ENCODE measurements around the gene CCL4.
"Not testable (repeated sequence)": the region's sequence is repeated elsewhere in the genome, so short reads cannot be mapped to it uniquely, and the experiment has no call there.

Gene CCL4
- 1.0 to 3.4 reads per million in 2 donors for total RNA-seq

DNA sequence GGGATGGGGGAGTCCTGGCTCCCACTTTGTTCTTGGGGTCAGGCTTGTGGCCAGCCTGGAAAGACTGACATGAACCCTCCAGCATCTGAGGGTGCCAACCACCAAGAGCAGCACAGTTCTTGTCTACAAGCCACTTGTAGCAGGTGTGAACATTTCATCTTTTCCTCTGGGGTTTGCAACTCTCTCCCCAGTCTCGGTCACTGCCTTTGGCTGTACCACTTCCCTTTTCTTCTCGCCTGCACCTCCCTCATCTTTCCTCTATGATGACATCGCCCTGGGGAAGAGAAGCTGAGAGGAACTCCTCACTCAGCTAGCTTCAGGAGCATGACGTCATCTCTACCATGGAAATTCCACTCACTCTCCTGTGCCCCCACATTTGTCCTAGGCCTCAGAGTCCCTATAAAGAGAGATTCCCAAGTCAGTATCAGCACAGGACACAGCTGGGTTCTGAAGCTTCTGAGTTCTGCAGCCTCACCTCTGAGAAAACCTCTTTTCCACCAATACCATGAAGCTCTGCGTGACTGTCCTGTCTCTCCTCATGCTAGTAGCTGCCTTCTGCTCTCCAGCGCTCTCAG is at the start of gene CCL4:
Gene CCL4, plus strand, starts transcription at position 427 of the 575 bp plus-strand sequence. Its CDS starts 79 bp downstream, at position 506.
- not testable (repeated sequence) for DNase-seq

DNA sequence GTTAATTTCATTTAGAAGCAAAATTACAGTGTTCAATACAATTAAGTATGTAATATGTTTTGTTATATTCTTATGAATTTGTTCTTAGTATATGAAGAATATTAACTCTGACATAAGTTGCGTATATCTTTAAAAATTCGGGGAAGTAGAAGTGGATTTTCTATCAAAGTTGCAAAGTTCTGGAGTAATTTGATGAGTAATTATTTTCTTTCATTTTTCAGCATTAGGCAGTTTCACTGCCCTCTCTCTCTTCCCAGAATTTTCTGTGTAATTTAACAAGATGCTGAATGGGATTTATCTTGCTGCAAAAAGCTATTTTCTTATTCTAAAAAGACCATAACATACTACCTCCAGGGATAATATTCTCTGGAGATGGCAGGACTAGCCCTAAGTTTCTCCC is 48.5 kb upstream of the CCL4 start:
- DNase-seq = no peak

DNA sequence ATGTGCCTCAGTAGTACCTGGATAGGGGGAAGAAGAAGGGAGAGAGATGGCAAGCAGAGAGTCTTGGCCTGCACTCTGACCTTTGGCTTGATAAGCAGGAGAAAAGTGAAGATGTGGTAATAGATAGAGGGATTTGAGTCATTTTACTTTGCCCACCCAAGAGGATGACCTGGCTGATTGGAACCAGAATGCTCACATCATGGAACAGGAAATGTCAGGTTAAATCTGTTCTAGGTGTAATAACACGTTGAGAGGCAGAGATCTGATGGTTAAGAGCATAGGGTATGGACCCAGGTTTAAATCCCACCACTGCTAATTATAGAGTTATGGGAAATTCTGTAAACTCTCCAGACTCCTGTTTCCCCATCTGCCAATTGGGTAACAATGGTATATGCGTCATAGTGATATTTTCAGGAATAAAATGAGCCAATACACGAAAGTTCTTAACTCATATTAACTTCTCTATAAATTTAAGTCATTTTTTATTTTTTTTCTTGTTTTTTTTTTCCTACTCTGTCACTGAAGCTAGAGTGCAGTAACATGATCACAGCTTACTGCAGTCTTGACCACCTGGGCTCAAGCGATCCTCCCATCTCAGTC is 47.6 kb upstream of the CCL4 start:
- no peak for DNase-seq

DNA sequence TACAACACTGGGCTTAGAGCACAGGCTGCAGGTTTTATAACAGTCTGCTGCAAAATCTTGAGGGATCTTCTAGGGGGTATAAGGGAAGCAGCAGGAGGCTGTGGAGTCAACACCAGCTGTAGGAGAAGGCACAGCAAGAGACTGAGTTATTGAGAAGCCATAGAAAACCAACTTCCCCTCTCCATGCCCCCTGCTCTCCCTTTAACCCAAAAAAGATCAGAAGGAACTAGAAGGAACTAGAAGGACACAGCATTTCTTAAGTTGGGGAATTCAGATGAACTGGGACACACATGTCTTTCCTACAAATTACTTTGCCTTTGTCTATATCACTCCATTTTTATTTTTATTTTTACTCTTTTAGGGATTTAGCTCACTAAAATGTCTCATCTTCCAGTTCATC is 45.7 kb upstream of the CCL4 start:
- DNase-seq = no peak

DNA sequence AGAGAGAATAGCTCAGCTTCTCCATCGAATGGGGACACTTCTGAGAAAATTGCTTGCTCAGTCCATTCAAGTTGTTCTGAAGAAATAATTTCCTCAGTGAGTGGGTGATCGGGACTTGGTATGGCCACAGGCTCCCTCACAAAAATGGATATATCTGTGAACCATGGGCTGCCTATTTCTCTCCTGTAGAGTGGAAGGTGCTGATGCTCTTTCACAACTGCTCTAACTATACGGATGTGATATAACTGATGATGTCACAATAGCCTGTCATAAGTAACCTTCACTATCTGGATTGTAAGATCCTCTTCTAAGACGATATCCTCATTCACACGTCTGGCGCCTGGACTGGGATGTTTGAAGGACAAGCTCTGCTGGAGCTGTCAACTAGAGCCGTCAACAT is 44.2 kb upstream of the CCL4 start:
- DNase-seq = no peak

DNA sequence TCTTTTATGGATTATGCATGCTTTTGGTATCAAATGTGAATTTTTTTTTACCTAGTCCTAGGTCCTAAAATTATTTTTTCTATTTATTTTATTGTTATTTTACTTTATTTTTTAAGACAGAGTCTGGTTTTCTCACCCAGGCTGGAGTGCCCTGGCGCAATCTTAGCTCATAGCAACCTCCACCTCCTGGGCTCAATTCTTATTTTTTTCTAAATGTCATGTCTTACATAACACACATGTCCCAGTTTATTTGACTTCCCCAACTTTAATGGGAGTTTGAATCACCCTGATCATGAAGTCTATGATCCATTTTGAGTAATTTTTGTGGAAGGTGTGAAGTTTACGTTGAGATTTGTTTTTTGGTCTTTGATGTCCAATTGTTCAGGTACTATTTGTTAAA is 42.8 kb upstream of the CCL4 start:
- DNase-seq = no peak

DNA sequence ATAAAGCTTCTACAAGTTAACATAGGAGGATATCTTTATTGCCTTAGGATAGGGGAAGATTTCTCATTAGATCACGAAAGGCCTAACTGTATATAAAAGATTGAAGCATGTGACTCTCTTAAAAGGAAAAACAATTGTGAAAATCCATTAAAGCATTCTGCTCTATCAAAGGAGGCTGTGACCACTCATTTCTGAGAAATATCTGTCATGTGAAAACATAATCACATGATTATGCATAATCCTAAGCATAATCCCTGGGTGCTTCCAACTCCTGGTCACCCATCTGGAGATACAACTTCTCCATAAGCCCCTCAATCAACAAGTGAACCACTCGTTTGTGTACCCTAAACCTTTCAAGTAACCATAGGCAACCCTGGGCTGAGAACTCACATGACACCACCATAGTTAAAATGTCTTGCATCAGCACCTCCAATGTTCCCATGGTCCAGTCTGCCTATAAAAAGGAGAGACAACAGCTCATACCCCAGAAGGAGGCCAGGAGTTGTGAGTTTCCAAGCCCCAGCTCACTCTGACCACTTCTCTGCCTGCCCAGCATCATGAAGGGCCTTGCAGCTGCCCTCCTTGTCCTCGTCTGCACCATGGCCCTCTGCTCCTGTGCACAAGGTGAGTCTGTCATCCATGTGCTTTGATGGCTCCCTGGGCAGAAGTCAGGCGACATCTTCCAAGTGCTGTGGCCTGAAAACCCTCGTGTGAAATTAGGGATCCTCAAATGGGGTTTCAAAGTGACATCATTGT is 39.7 kb upstream of the CCL4 start, which contains the start of gene CCL18:
Gene CCL18, plus strand, starts transcription at position 487 of the 756 bp plus-strand sequence. Its CDS starts 71 bp downstream, at position 558.
- no peak for DNase-seq

DNA sequence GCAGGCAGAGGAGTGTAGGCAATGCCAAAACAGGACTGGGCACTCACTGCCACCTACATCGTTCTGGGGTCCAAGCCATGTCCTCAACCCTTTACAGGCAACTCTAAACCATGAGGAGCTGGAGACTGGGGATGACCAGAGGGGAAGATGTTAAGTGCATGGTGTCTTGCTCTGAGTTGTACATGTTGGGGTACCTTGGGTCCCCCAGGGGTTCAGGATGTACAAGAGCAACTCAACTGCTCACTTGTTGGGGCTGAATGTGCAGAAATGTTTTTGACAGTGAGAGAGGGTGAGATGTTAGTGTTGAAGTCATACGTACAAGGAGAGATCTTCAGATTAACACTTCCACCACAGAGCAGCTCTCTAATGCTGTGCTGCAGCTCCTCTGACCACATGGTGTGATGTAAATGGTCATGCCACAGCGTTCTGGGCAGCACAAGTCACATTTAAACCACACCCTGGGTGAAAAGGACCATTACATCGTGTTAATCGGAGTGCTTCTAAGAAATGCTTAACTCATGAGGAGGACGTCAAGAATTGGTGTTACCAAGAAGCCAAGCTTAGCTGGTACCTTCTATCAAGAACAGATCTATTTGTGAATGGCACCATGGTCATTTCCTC is 37.2 kb upstream of the CCL4 start:
- no peak for DNase-seq

DNA sequence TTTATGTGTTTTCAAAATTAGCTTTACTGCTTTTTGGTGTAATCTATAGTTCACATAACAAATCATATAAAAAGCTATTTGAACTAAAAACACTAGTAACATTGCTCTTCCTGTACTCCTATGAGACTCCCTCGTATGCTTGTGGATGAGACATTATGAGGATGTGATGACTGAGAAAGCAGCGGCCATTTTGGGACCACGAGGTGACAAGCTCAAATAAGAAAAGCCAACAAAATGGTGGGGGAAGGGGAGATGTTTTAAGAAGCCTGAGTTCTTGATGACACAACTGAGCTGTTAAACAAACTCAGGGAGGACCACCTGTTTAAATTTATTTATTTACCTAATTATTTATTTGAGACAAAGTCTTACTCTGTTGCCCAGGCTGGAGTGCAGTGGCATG is 35.1 kb upstream of the CCL4 start:
- no peak for DNase-seq

DNA sequence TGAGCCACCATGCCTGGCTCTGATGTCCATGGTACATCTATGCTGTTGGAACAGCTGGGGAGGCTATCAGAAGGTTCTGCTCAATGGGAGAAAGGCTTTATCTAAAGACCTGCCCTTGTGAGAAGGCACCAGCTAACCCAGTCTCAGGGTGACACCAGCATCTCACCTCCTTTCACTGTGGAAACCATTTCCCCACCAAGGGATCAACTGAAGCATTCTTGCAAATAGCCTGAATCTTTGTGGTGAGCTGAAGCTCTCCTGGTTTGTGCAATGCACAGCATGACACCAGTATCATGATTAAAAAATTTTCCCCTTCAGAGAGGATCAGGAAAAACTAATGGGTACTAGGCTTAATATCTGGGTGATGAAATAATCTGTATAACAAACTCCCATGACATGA is 34.5 kb upstream of the CCL4 start:
- DNase-seq = no peak

DNA sequence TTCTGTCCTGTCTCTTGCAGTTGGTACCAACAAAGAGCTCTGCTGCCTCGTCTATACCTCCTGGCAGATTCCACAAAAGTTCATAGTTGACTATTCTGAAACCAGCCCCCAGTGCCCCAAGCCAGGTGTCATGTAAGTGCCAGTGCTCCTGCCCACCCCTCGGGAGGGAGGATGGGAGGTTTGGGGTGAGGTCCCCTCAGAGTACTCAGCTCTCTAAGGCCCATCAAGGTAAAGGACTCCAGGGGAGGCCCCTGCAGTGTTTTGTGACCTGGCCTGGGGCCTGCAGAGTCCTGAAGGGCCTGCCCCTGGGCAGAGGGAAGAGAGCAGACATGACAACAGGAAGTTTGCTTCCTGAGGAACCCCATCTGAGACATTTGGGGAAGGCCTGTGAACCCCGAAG is 33.2 kb upstream of the CCL4 start:
- DNase-seq = no peak

DNA sequence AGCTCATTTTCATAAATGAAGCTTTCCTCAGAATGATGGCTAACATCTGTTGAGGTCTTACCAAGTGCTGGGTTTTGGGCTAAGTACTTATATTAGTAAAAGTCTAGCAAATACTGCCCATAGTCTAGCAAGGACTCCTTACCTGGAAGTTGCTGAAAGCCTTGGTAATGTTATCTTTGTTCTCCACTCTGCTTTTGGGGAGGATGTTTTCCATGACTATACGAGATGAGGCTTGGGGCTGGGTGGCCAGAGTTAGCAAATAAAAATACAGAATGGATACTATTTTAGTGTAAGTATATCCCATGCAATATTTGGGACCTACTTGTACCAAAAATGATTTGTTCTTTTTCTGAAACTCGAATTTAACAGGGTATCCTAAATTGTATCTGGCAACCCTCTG is 31.9 kb upstream of the CCL4 start:
- DNase-seq = no peak

DNA sequence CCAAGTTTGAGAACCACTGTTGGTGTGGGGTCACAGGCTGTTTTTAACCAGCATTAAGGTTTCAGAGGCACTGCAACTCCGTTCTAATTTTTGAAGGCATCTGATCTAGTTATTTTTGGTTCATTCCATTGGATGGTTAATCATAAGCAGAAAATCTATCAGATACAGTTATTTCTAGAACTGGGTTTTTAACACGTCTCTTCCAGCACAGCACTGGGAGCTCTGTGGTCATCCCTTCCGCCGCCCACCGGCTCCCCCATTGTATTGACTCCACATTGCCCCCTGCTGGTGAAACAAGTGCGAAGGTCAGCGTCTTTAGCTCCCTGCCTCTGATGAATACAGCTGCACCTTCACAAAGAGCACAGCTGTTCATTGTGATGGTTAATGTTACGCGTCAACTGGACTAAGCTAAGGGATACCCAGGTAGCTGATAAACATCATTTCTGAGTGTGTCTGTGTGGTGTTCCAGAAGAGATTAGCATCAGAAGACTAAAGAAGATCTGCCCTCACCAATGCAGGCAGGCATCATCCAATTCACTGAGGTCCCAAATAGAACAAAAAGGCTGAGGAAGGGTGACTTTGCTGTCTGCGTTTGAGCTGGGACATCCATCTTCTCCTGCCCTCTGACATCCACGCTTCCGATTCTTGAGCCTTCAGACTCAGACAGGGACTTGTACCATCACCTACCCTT is 31.1 kb upstream of the CCL4 start:
- peak; percentile 56 for DNase-seq

DNA sequence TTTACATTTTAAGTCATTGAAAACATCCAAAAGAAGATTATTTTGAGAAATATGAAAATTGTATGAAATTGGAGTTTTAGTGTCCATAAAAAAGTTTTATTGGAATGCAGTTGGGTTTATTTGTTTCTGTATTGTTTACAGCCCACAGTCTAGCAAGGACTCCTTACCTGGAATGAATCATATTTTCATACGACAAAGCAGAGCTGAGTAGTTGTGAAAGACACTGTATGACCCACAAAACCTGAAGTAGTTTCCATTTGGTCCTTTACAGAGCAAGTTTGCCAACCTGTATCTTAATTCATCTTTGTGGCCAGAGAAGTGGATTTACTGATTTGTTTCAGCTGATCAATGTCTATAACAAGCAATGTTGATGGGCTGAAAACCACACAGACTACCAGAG is 29.3 kb upstream of the CCL4 start:
- no peak for DNase-seq

DNA sequence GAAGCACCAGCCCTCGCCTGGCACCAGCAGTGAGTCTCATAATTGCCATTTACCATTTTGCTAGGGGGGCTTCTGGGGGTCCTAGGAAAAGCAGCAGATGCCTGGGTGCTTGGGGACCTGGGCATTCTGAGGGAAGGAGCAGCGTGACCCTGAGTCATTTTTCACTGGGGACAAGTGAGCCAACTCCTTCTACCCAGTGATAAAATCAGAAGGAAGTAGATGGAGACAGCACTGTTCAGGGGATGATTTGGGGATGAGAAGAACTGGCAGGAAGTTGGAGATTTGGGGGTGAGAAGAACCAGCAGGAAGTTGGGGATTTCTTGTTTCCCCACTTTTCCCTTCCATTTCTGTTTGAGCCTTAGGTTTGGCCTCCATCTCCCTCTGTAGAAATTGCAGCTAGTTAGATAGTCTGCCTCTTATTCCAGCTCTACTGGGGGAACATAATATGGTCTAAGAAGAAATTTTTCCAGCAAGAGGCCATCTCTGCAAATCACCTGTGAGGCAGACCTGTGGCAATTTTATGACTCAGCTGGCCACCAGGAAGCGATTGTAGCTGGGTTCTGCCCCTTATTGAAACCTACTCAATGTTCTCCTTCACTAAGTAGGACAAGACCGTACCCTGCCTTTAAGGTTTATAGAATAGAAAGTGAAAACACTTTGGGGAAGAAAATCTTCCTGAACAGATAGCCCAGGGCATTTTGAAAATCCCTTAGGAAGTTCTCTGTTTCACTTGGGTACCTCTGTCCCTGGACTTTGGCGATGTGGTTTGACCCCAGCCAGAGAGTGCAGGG is 21.8 kb upstream of the CCL4 start:
- not testable (repeated sequence) for DNase-seq

DNA sequence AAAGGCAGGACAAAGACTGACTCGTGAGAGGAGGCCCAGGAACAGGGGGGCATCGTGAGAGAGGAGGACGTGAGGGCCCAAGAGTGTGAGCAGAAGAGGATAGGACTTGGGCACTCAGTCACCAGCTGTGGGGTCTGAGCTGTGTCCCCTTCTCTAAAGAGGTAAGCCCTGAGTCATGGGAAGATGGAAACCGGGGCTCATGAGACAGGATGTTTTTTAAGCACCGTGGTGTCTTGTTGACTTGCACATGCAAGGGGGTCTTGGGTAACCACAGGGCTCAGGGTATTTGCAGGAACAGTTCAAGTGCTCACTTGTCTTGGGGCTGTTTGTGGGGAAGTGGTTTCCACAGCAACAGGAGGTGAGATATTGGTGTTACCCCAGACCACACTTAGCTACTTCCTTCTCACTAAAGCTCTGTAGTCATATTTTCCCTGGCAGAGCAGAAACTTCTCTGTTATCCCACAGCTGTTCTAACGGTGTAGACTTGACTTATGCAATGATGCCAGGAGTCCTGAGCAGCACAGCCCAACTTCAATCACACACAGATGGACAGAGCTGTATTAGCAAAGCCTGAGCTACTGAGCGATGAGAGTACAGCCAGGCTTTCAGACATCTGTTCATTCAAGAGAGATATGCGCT is 21.0 kb upstream of the CCL4 start:
- DNase-seq = not testable (repeated sequence)

DNA sequence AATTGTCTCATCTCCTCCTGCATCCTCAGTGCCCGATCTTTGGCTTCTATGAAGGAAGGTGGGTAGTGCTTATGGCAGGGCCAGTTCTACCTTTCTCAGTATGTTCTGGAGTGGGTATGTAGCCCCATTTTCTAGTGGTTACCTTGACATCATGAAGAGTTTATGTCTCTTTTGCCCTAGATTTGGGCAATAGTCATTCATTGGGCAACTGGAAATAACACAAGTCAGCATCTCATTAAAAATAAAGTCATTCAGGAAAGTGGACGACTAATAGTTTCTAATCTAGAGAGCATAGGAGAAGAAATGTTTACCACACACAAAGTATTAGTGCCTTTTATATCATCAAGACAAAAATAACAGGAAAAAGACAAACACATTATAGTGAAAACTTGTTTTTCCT is 19.9 kb upstream of the CCL4 start:
- DNase-seq = not testable (repeated sequence)

DNA sequence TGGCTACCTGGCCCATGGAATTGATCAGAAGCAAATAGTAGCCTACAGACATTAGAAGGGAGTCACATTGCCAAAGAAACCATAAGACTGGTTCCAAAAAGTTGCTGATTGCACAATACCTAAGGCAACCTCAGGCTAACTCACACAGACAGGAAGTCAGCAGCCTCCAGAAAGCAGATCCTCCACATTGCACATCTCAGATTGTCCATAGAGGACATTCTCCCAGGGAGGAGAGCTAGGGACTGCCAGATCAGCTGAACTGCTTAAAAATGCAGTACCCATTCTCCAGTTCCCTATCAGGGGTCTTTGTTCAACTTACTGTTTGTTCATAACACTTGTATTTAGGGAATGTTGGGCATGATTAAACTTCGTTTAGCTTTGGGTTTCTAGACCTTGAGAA is 17.9 kb upstream of the CCL4 start:
- DNase-seq = no peak

DNA sequence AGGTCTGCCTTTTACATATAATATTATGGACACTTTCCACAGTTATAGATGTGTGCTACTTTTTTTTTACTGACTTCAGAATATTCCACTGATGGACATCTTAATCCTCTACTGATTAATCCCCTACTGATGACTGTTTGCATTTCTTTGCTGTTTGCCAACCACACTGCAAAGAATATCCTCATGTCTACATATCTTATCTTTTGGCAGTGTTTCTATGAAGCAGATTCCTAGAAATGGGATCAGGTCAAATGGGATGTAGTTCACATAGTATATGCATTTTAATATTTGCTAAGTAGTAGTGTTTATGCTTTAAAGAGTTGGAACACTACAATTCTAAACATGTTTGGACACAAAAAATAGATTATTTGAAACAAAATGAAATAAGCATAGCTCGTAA is 16.8 kb upstream of the CCL4 start:
- DNase-seq = no peak

DNA sequence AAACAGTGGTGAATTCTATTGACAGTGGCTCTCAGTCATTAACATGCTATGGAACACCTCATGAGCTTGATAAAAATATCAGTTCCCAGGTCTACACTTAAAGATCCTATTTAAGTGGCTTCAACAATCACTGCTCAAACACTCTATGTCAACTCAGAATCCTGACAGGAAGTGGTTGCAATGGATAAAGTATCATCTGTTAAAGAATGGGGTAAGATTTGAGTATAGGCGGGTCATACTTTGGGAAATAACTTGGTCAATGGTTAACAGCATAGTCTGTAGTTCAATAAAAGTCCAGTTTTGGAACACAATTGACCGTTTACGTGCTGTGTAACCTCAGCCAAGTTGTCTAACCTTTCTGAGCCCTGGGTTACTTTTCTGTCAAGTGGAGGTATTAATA is 16.2 kb upstream of the CCL4 start:
- DNase-seq = not testable (repeated sequence)

DNA sequence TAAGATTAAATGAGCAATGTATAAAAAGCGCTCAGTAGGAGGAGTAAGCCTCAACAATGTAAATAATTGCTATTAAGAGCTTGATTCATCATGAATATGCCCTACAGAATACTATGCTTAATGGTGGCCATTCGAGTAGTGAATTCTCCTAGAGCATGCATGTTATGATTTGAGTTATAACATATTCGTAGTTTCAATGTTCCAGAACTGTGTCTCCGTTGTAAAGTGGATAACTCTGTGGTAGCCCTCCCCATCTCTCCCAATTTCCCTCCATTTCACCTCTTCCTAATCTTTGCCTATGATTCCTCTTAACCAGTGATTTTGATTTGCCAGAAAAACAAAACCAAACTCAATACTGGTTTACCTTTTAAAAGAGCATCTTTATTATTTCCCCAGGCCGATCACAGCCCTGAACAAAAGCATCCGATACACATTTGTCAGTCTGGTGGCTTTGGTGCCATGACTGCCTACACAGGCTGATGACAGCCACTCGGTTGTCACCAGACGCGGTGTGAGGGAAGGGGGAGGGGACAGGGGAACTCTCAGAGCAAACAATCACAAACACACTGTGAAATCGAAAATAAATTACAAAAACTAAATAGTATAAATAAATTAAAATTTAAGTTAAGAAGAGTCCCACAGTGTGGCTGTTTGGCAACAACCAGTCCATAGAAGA is 15.6 kb upstream of the CCL4 start:
- DNase-seq = not testable (repeated sequence)

All from T-helper 9 cell (primary cell).